DLD1 (cell line): ENCODE data around the gene CANX.

Experiments
- in situ Hi-C: cut with HindIII; loops from 2 replicates; pipeline ENCODE4 v1.10.0; 2017; ENCODE audit warnings: low sequenced_read_pairs

CANX gene

GRCh38 chr5:179773686-179774040 is 74.9 kb downstream of the CANX start:
- in situ Hi-C loops: no loop called here

GRCh38 chr5:179774442-179774841 is 75.7 kb downstream of the CANX start:
- in situ Hi-C loops: no loop called here

- in situ Hi-C loops: no loop called here
These were observed 77.7 kb downstream of the CANX start for GRCh38 chr5:179776411-179776938.

- in situ Hi-C loops: no loop called here
These were observed 78.7 kb downstream of the CANX start for GRCh38 chr5:179777456-179777855.

GRCh38 chr5:179777909-179778308 is 79.1 kb downstream of the CANX start:
- in situ Hi-C loops: no loop called here

- in situ Hi-C loops: no loop called here
These were observed 79.8 kb downstream of the CANX start for GRCh38 chr5:179778591-179778990.

- in situ Hi-C loops: no loop called here
These were observed 81.1 kb downstream of the CANX start for GRCh38 chr5:179779826-179780225.

- in situ Hi-C loops: no loop called here
These were observed 81.6 kb downstream of the CANX start for GRCh38 chr5:179780362-179780761.
